Neural crest cell (in vitro differentiated cells): ENCODE results near the gene UBE2H. TPM values are rescaled to one million over a fixed set of nuclear protein-coding genes. Genes with fewer than 3 reads are reported as not detected.

Experiments used
- DNase-seq: peaks from one replicate; pipeline ENCODE4 v3.0.0; 2021; ENCODE audit warnings: low read depth, mixed read lengths, low spot score
- H3K27ac Mint-ChIP-seq: one replicate; pipeline ENCODE4 v1.8.0; 2021; ENCODE audit warnings: mild to moderate bottlenecking, mixed read lengths; ENCODE audit not compliant: unreplicated experiment
- H3K27me3 Mint-ChIP-seq: 2 replicates; pipeline ENCODE4 v1.8.0; 2021; ENCODE audit warnings: low read depth, mild to moderate bottlenecking, mixed read lengths
- H3K36me3 Mint-ChIP-seq: 2 replicates; pipeline ENCODE4 v1.8.0; 2021; ENCODE audit warnings: low read depth, mild to moderate bottlenecking, mixed read lengths
- H3K4me1 Mint-ChIP-seq: 2 replicates; pipeline ENCODE4 v1.8.0; 2021; ENCODE audit warnings: mixed read lengths
- H3K4me3 Mint-ChIP-seq: one replicate; pipeline ENCODE4 v1.8.0; 2021; ENCODE audit warnings: mild to moderate bottlenecking, mixed read lengths
- H3K9me3 Mint-ChIP-seq: 2 replicates; pipeline ENCODE4 v1.8.0; 2021; ENCODE audit warnings: mixed read lengths
- CTCF ChIP-seq: fragments of 200-600 bp; sonication (generic); conservative IDR thresholded peaks from 2 replicates; pipeline ENCODE4 v1.5.0; 2021; ENCODE audit warnings: antibody characterized with exemption, mild to moderate bottlenecking
- total RNA-seq: library from RNA; stranded (reverse); gene quantifications from 2 replicates; pipeline ENCODE4 v1.2.1, GENCODE V29; 2021

The UBE2H gene
- total RNA-seq, 1 donor from 2014 or later, result 43.4 TPM

GRCh38 chr7:129874722-129875121 is 78.0 kb downstream of the UBE2H start:
- no peaks in the 10 kb centered on the region for H3K27me3 Mint-ChIP-seq

GRCh38 chr7:129872054-129872453 is 80.7 kb downstream of the UBE2H start:
- peaks cover 7% of the 10 kb centered on the region for H3K36me3 Mint-ChIP-seq
- no peak for TF ChIP-seq CTCF
- peaks cover 2% of the 10 kb centered on the region for H3K9me3 Mint-ChIP-seq
- H3K4me1 Mint-ChIP-seq, result no peaks in the 10 kb centered on the region
- H3K4me3 Mint-ChIP-seq, result no peak overlapping the region
- H3K27ac Mint-ChIP-seq, result no peak overlapping the region
- no peak for DNase-seq
- no peaks in the 10 kb centered on the region for H3K27me3 Mint-ChIP-seq

More at GRCh38 chr7:129874722-129875121, 78.0 kb downstream of the UBE2H start:
- Mint-ChIP-seq H3K9me3 (no peaks in the 10 kb centered on the region), H3K36me3 (peaks cover 3% of the 10 kb centered on the region), H3K4me1 (no peaks in the 10 kb centered on the region), H3K27ac (no peak overlapping the region), H3K4me3 (no peak overlapping the region)
- DNase-seq, result no peak
- TF ChIP-seq CTCF, result no peak

- Mint-ChIP-seq H3K4me1 (peaks cover 7% of the 10 kb centered on the region), H3K9me3 (peaks cover 2% of the 10 kb centered on the region), H3K36me3 (peaks cover 7% of the 10 kb centered on the region), H3K27ac (no peak overlapping the region), H3K4me3 (no peak overlapping the region), H3K27me3 (no peaks in the 10 kb centered on the region)
- TF ChIP-seq CTCF, result no peak
- DNase-seq, result no peak
These were observed 82.1 kb downstream of the UBE2H start for GRCh38 chr7:129870668-129871067.

GRCh38 chr7:129866251-129866650 is 86.5 kb downstream of the UBE2H start:
- no peak for TF ChIP-seq CTCF

GRCh38 chr7:129865925-129866201 is 86.9 kb downstream of the UBE2H start:
- Mint-ChIP-seq H3K27ac (no peak overlapping the region), H3K4me3 (no peak overlapping the region)

More at GRCh38 chr7:129866251-129866650, 86.5 kb downstream of the UBE2H start:
- Mint-ChIP-seq H3K9me3 (peaks cover 2% of the 10 kb centered on the region), H3K36me3 (peaks cover 7% of the 10 kb centered on the region), H3K27me3 (no peaks in the 10 kb centered on the region), H3K4me1 (peaks cover 33% of the 10 kb centered on the region), H3K27ac (no peak overlapping the region), H3K4me3 (no peak overlapping the region)
- no peak for DNase-seq

More at GRCh38 chr7:129865925-129866201, 86.9 kb downstream of the UBE2H start:
- no peaks in the 10 kb centered on the region for H3K27me3 Mint-ChIP-seq
- TF ChIP-seq CTCF, result no peak
- H3K9me3 Mint-ChIP-seq, result peaks cover 2% of the 10 kb centered on the region
- DNase-seq, result no peak
- H3K36me3 Mint-ChIP-seq, result peaks cover 7% of the 10 kb centered on the region
- H3K4me1 Mint-ChIP-seq, result peaks cover 33% of the 10 kb centered on the region
